Brain microvascular endothelial cell (primary cell): Measurements from ENCODE around the gene SCEL.

Source experiments
- DNase-seq: peaks from one replicate; pipeline ENCODE4 v3.0.0-alpha.2; 2020
- H3K27ac ChIP-seq: fragments of 250-450 bp; sonication (Bioruptor Pico); 2 replicates; pipeline ENCODE4 v1.5.1; 2020; ENCODE audit warnings: mild to moderate bottlenecking, moderate library complexity
- H3K27me3 ChIP-seq: fragments of 250-450 bp; sonication (Bioruptor Pico); replicated peaks from 2 replicates; pipeline ENCODE4 v1.5.1; 2020; ENCODE audit warnings: mild to moderate bottlenecking
- H3K36me3 ChIP-seq: fragments of 250-450 bp; sonication (Bioruptor Pico); replicated peaks from 2 replicates; pipeline ENCODE4 v1.5.1; 2020; ENCODE audit warnings: mild to moderate bottlenecking
- H3K4me3 ChIP-seq: 2 replicates; pipeline ENCODE4 v1.5.1; 2011; ENCODE audit warnings: low read depth, mild to moderate bottlenecking, control low read depth, low read length, moderate library complexity
- CTCF ChIP-seq: IDR thresholded peaks from 2 replicates; pipeline ENCODE4 v1.5.1; 2011; ENCODE audit warnings: low read depth, mild to moderate bottlenecking, moderate library complexity, low read length, control low read depth, inconsistent platforms; ENCODE audit errors: missing control alignments
- in situ Hi-C: cut with HindIII; loops from 2 replicates; pipeline ENCODE4 v1.10.0; 2017; ENCODE audit warnings: low sequenced_read_pairs, low pct_ligation_motif_present

Gene SCEL

GRCh38 chr13:77693449-77693940 lies 158.0 kb downstream of the SCEL start:
- in situ Hi-C loops, result no loop called here
- Histone ChIP-seq H3K27ac (no peak overlapping the region), H3K4me3 (no peak overlapping the region), H3K27me3 (peaks cover 23% of the 10 kb centered on the region), H3K36me3 (no peaks in the 10 kb centered on the region)
- no peak for DNase-seq
- TF ChIP-seq CTCF, result no peak
